H9 (cell line): ENCODE results near the gene TOM1L2. TPM values are rescaled to one million over a fixed set of nuclear protein-coding genes. Genes with fewer than 3 reads are reported as not detected.

Source experiments
- DNase-seq: peaks from one replicate; pipeline ENCODE4 v3.0.0-alpha.2; 2017
- H2AFZ ChIP-seq: one replicate; pipeline ENCODE4 v1.6.1; 2013; ENCODE audit warnings: mild to moderate bottlenecking, low read length, control low read depth, moderate library complexity
- H2AK5ac ChIP-seq: 2 replicates; pipeline ENCODE4 v1.6.1; 2013; ENCODE audit warnings: low read length, control low read depth, mixed read lengths; ENCODE audit not compliant: insufficient read length
- H2BK120ac ChIP-seq: one replicate; pipeline ENCODE4 v1.6.1; 2013; ENCODE audit warnings: low read depth, mild to moderate bottlenecking, low read length, control low read depth, inconsistent platforms; ENCODE audit not compliant: poor library complexity, severe bottlenecking
- H2BK12ac ChIP-seq: 2 replicates; pipeline ENCODE4 v1.6.1; 2013; ENCODE audit warnings: low read length, control low read depth, mixed read lengths, low read depth; ENCODE audit not compliant: insufficient read length
- H2BK15ac ChIP-seq: 2 replicates; pipeline ENCODE4 v1.6.1; 2013; ENCODE audit warnings: low read depth, low read length, control low read depth
- H2BK20ac ChIP-seq: one replicate; pipeline ENCODE4 v1.6.1; 2013; ENCODE audit warnings: low read depth, mild to moderate bottlenecking, low read length, control low read depth, inconsistent platforms; ENCODE audit not compliant: poor library complexity, severe bottlenecking
- H2BK5ac ChIP-seq: 2 replicates; pipeline ENCODE4 v1.6.1; 2013; ENCODE audit warnings: low read length, control low read depth, mixed read lengths; ENCODE audit not compliant: insufficient read length
- H3K14ac ChIP-seq: 2 replicates; pipeline ENCODE4 v1.6.1; 2013; ENCODE audit warnings: low read length, control low read depth; ENCODE audit not compliant: insufficient read depth
- H3K18ac ChIP-seq: 2 replicates; pipeline ENCODE4 v1.6.1; 2013; ENCODE audit warnings: low read depth, mild to moderate bottlenecking, mixed read lengths, low read length, control low read depth; ENCODE audit not compliant: insufficient read length
- H3K23ac ChIP-seq: 2 replicates; pipeline ENCODE4 v1.6.1; 2013; ENCODE audit warnings: low read length, control low read depth, mixed read lengths, low read depth; ENCODE audit not compliant: insufficient read length
- H3K23me2 ChIP-seq: 2 replicates; pipeline ENCODE4 v1.6.1; 2013; ENCODE audit warnings: low read depth, mild to moderate bottlenecking, mixed read lengths, low read length, control low read depth; ENCODE audit not compliant: insufficient read length, poor library complexity, severe bottlenecking
- H3K27ac ChIP-seq: 2 replicates; pipeline ENCODE4 v1.5.1; 2013; ENCODE audit warnings: low read length, control low read depth, mixed read lengths, low read depth; ENCODE audit not compliant: insufficient read length
- H3K27me3 ChIP-seq: 2 replicates; pipeline ENCODE4 v1.6.1; 2013; ENCODE audit warnings: low read length, control low read depth, inconsistent platforms; ENCODE audit not compliant: insufficient read depth
- H3K4ac ChIP-seq: 2 replicates; pipeline ENCODE4 v1.6.1; 2013; ENCODE audit warnings: low read depth, mild to moderate bottlenecking, control low read depth, inconsistent platforms, low read length, moderate library complexity
- H3K4me1 ChIP-seq: 2 replicates; pipeline ENCODE4 v1.6.1; 2013; ENCODE audit warnings: low read length, control low read depth, inconsistent platforms; ENCODE audit not compliant: insufficient read depth
- H3K4me2 ChIP-seq: 2 replicates; pipeline ENCODE4 v1.6.1; 2013; ENCODE audit warnings: low read length, control low read depth, mixed read lengths; ENCODE audit not compliant: insufficient read length, insufficient read depth
- H3K56ac ChIP-seq: 2 replicates; pipeline ENCODE4 v1.6.1; 2013; ENCODE audit warnings: low read depth, mild to moderate bottlenecking, mixed read lengths, low read length, control low read depth; ENCODE audit not compliant: insufficient read length
- H3K79me1 ChIP-seq: 2 replicates; pipeline ENCODE4 v1.6.1; 2013; ENCODE audit warnings: low read depth, mild to moderate bottlenecking, moderate library complexity, low read length, control low read depth, inconsistent platforms; ENCODE audit not compliant: insufficient read depth, poor library complexity, severe bottlenecking
- H3K79me2 ChIP-seq: 2 replicates; pipeline ENCODE4 v1.6.1; 2013; ENCODE audit warnings: low read length, control low read depth, inconsistent platforms; ENCODE audit not compliant: insufficient read depth
- H3K9ac ChIP-seq: 2 replicates; pipeline ENCODE4 v1.6.1; 2013; ENCODE audit warnings: low read length, control low read depth, mixed read lengths; ENCODE audit not compliant: insufficient read length; ENCODE audit errors: extremely low read depth
- H3K9me3 ChIP-seq: one replicate; pipeline ENCODE4 v1.6.1; 2013; ENCODE audit warnings: low read depth, low read length, inconsistent platforms; ENCODE audit not compliant: control insufficient read depth
- H3T11ph ChIP-seq: one replicate; pipeline ENCODE4 v1.6.1; 2013; ENCODE audit warnings: mild to moderate bottlenecking, low read length, control low read depth, inconsistent platforms
- H4K20me1 ChIP-seq: one replicate; pipeline ENCODE4 v1.6.1; 2013; ENCODE audit not compliant: control insufficient read depth, insufficient read length, insufficient read depth
- H4K5ac ChIP-seq: 2 replicates; pipeline ENCODE4 v1.6.1; 2013; ENCODE audit warnings: low read depth, mild to moderate bottlenecking, mixed read lengths, low read length, control low read depth; ENCODE audit not compliant: insufficient read length
- H4K8ac ChIP-seq: replicated peaks from 2 replicates; pipeline ENCODE4 v1.6.1; 2013; ENCODE audit warnings: low read length, control low read depth, mixed read lengths, low read depth; ENCODE audit not compliant: insufficient read length
- H4K91ac ChIP-seq: 2 replicates; pipeline ENCODE4 v1.6.1; 2013; ENCODE audit warnings: low read depth, mild to moderate bottlenecking, moderate library complexity, mixed read lengths, low read length, control low read depth; ENCODE audit not compliant: insufficient read length
- H3K27ac Mint-ChIP-seq, 3 experiments: 2 replicates in 2 of 3; 3 replicates in 1 of 3; pipeline ENCODE4 v1.8.0; 2020 to 2021; ENCODE audit warnings: mixed read lengths in 3 of 3, mild to moderate bottlenecking in 1 of 3, moderate library complexity in 1 of 3
- H3K27me3 Mint-ChIP-seq: 2 replicates; pipeline ENCODE4 v1.8.0; 2021; ENCODE audit warnings: low read depth, mild to moderate bottlenecking, moderate library complexity, mixed read lengths
- H3K36me3 Mint-ChIP-seq, 3 experiments: 2 replicates in 2 of 3; 3 replicates in 1 of 3; pipeline ENCODE4 v1.8.0; 2020 to 2021; ENCODE audit warnings: low read depth in 3 of 3, mixed read lengths in 3 of 3; ENCODE audit not compliant: insufficient read depth in 1 of 3
- H3K4me1 Mint-ChIP-seq, 2 experiments: 2 replicates each; pipeline ENCODE4 v1.8.0; 2020; ENCODE audit warnings: mixed read lengths in 2 of 2
- H3K4me3 Mint-ChIP-seq, 2 experiments: 2 replicates in 1 of 2; 3 replicates in 1 of 2; pipeline ENCODE4 v1.8.0; 2020 to 2021; ENCODE audit warnings: mild to moderate bottlenecking in 2 of 2, mixed read lengths in 2 of 2, moderate library complexity in 1 of 2
- H3K9me3 Mint-ChIP-seq, 2 experiments: 2 replicates in 1 of 2; 3 replicates in 1 of 2; pipeline ENCODE4 v1.8.0; 2020; ENCODE audit warnings: mild to moderate bottlenecking in 2 of 2, mixed read lengths in 2 of 2, moderate library complexity in 1 of 2
- WGBS: extraction: QIAGEN DNeasy Blood & Tissue Kit; methylation state at CpG from one replicate; pipeline ENCODE4 v1.1.7; 2013; ENCODE audit warnings: missing lambda C conversion rate, low lambda C conversion rate, mixed read lengths; ENCODE audit not compliant: insufficient read length; ENCODE audit errors: extremely low coverage; 5-methylcytosine and 5-hydroxymethylcytosine counted together
- total RNA-seq: library from RNA; stranded (reverse); gene quantifications from 2 replicates; pipeline ENCODE4 v1.2.1, GENCODE V29; 2021
- TF ChIP-seq, protein P1 (sequence below): fragments of 200-600 bp; sonication (generic); conservative IDR thresholded peaks from 3 replicates; pipeline ENCODE4 v1.8.0; 2021; ENCODE audit warnings: antibody characterized with exemption, mild to moderate bottlenecking

Gene TOM1L2
- total RNA-seq, 1 experiment from 2014 or later, result 4.6 TPM

DNA sequence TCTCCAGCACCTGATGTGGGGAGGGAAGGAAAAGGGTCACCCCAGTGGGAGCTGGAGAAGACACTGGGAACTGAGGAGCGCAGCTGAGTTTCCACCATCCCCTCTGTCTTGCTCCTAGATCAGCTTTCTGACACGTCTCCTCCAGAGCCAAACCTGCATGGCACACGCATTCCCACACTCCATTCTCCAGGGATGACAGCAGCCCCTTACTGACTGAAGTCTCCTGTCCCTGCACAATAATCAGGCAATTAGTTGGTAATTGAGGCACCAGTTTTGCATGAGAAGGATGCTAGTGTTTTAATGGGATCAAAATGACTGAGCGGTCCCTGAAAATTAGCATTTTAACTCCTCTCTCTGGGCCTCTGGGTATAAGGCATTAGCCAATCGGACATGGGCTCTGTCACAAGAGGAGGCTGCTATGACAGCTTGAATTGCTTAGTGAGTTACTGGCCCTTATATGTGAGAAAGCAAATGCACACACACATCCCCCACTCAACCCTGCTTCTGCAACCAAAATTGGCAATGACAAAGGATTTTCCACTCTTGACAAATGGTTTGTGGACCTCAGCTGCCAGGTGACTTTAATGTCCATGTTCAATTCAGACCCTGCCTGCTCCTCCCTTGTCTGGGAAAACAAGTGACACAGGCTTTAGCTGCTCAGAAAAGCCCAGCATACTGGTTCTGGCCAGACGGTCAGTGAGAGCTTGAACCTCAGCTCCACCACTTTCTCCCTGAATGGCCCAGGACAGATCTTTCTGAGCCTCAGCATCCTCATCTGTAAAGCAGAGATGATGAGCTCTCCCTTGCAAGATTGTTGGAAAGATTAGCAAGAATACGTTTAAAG, 78.2 kb downstream of the TOM1L2 start:
- Mint-ChIP-seq H3K27me3 (peaks cover 2% of the 10 kb centered on the region; the same call in 1 of the 2 replicates), H3K36me3 (no peaks in the 10 kb centered on the region), H3K9me3 (no peaks in the 10 kb centered on the region), H3K4me1 (peaks cover 23 to 28% of the 10 kb centered on the region in 2 experiments), H3K4me3 (no peak overlapping the region; a peak in 1 of 5 replicates), H3K27ac (peak overlapping the region in 1 of 3 experiments; percentile 53; a peak in 2 of 7 replicates)
- Histone ChIP-seq H3K4me2 (no peak overlapping the region), H4K8ac (no peak overlapping the region), H2AK5ac (no peak overlapping the region), H3K18ac (no peak overlapping the region), H3K4me1 (no peaks in the 10 kb centered on the region), H3K23me2 (no peaks in the 10 kb centered on the region), H3K14ac (no peak overlapping the region), H3T11ph (no peak overlapping the region), H3K9ac (no peak overlapping the region), H4K91ac (no peak overlapping the region), H3K79me1 (no peaks in the 10 kb centered on the region), H3K9me3 (no peaks in the 10 kb centered on the region), H2BK20ac (no peak overlapping the region), H2BK15ac (no peak overlapping the region), H3K4ac (no peak overlapping the region), H4K5ac (no peak overlapping the region), H2AFZ (no peak overlapping the region), H2BK120ac (no peak overlapping the region), H3K27ac (no peak overlapping the region), H2BK12ac (no peak overlapping the region), H4K20me1 (peaks cover 2% of the 10 kb centered on the region), H3K56ac (no peak overlapping the region), H2BK5ac (no peak overlapping the region), H3K79me2 (no peaks in the 10 kb centered on the region), H3K27me3 (no peaks in the 10 kb centered on the region), H3K23ac (no peak overlapping the region)
- no peak for DNase-seq
- no CpG with 5 or more reads among the region's 7 CpGs for WGBS
- TF ChIP-seq, protein P1, sequence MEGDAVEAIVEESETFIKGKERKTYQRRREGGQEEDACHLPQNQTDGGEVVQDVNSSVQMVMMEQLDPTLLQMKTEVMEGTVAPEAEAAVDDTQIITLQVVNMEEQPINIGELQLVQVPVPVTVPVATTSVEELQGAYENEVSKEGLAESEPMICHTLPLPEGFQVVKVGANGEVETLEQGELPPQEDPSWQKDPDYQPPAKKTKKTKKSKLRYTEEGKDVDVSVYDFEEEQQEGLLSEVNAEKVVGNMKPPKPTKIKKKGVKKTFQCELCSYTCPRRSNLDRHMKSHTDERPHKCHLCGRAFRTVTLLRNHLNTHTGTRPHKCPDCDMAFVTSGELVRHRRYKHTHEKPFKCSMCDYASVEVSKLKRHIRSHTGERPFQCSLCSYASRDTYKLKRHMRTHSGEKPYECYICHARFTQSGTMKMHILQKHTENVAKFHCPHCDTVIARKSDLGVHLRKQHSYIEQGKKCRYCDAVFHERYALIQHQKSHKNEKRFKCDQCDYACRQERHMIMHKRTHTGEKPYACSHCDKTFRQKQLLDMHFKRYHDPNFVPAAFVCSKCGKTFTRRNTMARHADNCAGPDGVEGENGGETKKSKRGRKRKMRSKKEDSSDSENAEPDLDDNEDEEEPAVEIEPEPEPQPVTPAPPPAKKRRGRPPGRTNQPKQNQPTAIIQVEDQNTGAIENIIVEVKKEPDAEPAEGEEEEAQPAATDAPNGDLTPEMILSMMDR, result no peak
